KMS-11 (cell line): ENCODE results near the gene PCED1B.
"Not testable (repeated sequence)": the region's sequence is repeated elsewhere in the genome, so short reads cannot be mapped to it uniquely, and the experiment has no call there.

Experiments used
- H2AFZ ChIP-seq: fragments of 200-600 bp; sonication (generic); 2 replicates; pipeline ENCODE4 v1.6.1; 2016; ENCODE audit warnings: antibody characterized with exemption, mixed run types, low read depth
- H3K27ac ChIP-seq: fragments of 200-600 bp; sonication (generic); 2 replicates; pipeline ENCODE4 v1.6.1; 2016; ENCODE audit warnings: mild to moderate bottlenecking, mixed run types
- H3K27me3 ChIP-seq: fragments of 200-600 bp; sonication (generic); 2 replicates; pipeline ENCODE4 v1.6.1; 2017; ENCODE audit warnings: mild to moderate bottlenecking, low read depth, mixed run types, moderate library complexity; ENCODE audit not compliant: insufficient read depth
- H3K36me3 ChIP-seq: fragments of 200-600 bp; sonication (generic); 2 replicates; pipeline ENCODE4 v1.6.1; 2017; ENCODE audit warnings: mild to moderate bottlenecking, mixed run types; ENCODE audit not compliant: insufficient read depth
- H3K4me1 ChIP-seq: fragments of 200-600 bp; sonication (generic); 2 replicates; pipeline ENCODE4 v1.6.1; 2016; ENCODE audit warnings: mild to moderate bottlenecking, low read depth, mixed run types; ENCODE audit not compliant: poor library complexity, severe bottlenecking
- H3K4me2 ChIP-seq: fragments of 200-600 bp; sonication (generic); 2 replicates; pipeline ENCODE4 v1.7.0; 2016; ENCODE audit warnings: mild to moderate bottlenecking, mixed run types
- H3K4me3 ChIP-seq: fragments of 200-600 bp; sonication (generic); IDR thresholded peaks from 2 replicates; pipeline ENCODE4 v1.6.1; 2017; ENCODE audit warnings: low read depth, low read length, mixed read lengths; ENCODE audit not compliant: insufficient read depth
- H3K79me2 ChIP-seq: fragments of 200-600 bp; sonication (generic); 2 replicates; pipeline ENCODE4 v1.6.1; 2016; ENCODE audit warnings: low read depth, mixed run types; ENCODE audit not compliant: insufficient read depth
- H3K9ac ChIP-seq: fragments of 200-600 bp; sonication (generic); 2 replicates; pipeline ENCODE4 v1.6.1; 2016; ENCODE audit warnings: mild to moderate bottlenecking, mixed run types
- H4K20me1 ChIP-seq: fragments of 200-600 bp; sonication (generic); 2 replicates; pipeline ENCODE4 v1.6.1; 2016; ENCODE audit warnings: mild to moderate bottlenecking, mixed run types; ENCODE audit not compliant: insufficient read depth
- TF ChIP-seq, protein P1 (sequence below): fragments of 200-600 bp; sonication (generic); conservative IDR thresholded peaks from 2 replicates; pipeline ENCODE4 v1.6.1; 2017; ENCODE audit warnings: low read depth, mild to moderate bottlenecking, antibody characterized with exemption, low read length, moderate library complexity, mixed read lengths

Gene PCED1B

DNA sequence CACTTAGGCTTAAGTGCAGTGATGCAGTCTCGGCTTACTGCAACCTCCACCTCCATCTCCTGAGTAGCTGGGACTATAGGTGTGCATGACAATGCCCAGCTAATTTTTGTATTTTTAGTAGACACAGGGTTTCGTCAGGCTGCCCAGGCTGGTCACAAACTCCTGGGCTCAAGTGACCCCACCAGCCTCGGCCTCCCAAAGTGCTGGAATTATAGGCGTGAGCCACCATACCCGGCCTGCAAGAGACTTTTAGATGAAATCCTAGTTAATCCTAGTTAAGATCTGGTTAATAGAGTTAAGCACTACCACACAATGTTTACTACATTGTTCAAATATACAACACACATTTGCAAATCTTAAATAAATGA is 196.8 kb downstream of the PCED1B start:
- Histone ChIP-seq H2AFZ (no peak overlapping the region), H3K4me3 (no peak overlapping the region), H3K4me1 (peaks cover 14% of the 10 kb centered on the region), H3K27me3 (no peaks in the 10 kb centered on the region), H3K27ac (no peak overlapping the region), H3K9ac (no peak overlapping the region), H3K4me2 (no peak overlapping the region), H3K36me3 (no peaks in the 10 kb centered on the region), H3K79me2 (no peaks in the 10 kb centered on the region), H4K20me1 (no peaks in the 10 kb centered on the region)
- TF ChIP-seq, protein P1, sequence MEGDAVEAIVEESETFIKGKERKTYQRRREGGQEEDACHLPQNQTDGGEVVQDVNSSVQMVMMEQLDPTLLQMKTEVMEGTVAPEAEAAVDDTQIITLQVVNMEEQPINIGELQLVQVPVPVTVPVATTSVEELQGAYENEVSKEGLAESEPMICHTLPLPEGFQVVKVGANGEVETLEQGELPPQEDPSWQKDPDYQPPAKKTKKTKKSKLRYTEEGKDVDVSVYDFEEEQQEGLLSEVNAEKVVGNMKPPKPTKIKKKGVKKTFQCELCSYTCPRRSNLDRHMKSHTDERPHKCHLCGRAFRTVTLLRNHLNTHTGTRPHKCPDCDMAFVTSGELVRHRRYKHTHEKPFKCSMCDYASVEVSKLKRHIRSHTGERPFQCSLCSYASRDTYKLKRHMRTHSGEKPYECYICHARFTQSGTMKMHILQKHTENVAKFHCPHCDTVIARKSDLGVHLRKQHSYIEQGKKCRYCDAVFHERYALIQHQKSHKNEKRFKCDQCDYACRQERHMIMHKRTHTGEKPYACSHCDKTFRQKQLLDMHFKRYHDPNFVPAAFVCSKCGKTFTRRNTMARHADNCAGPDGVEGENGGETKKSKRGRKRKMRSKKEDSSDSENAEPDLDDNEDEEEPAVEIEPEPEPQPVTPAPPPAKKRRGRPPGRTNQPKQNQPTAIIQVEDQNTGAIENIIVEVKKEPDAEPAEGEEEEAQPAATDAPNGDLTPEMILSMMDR, result no peak

DNA sequence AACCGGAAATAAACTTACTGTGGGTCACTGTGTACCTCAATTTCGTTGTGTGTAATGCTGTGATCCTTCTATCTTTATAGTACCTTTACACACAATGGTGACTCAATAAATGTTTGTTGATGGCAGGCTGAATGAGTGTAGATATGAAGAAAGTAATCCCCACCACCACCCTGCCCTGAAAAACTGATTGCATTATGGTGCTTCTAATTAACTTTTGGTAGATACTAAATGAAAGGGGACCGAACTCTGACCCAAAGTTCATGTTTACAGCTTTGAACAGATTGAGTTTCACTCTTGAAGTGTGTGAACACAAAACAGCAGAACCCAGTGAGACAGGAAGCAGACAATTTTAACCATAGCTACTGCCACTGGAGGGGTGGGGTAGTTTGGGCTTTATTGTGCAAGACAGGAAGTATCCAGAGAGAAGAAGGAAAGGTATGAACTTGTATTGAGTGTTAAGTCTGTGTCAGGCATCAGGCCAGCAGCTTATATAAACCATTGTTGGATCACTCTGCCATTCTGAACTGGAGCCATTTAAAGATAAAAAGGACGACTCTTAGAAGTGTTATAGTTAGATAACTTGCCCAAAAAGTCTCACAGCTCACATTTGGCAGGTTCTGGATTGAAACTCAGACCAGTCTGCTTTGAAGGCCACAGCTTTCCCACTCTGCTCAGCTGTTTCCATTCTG is 197.3 kb downstream of the PCED1B start:
- TF ChIP-seq, protein P1, result no peak
- Histone ChIP-seq H3K79me2 (no peaks in the 10 kb centered on the region), H3K9ac (no peak overlapping the region), H3K27me3 (no peaks in the 10 kb centered on the region), H4K20me1 (no peaks in the 10 kb centered on the region), H3K36me3 (no peaks in the 10 kb centered on the region), H3K4me1 (peaks cover 10% of the 10 kb centered on the region), H3K27ac (no peak overlapping the region), H3K4me3 (no peak overlapping the region), H2AFZ (peak overlapping the region; percentile 27; the same call in 1 of the 2 replicates), H3K4me2 (peak overlapping the region; percentile 5; the same call in 1 of the 2 replicates)

DNA sequence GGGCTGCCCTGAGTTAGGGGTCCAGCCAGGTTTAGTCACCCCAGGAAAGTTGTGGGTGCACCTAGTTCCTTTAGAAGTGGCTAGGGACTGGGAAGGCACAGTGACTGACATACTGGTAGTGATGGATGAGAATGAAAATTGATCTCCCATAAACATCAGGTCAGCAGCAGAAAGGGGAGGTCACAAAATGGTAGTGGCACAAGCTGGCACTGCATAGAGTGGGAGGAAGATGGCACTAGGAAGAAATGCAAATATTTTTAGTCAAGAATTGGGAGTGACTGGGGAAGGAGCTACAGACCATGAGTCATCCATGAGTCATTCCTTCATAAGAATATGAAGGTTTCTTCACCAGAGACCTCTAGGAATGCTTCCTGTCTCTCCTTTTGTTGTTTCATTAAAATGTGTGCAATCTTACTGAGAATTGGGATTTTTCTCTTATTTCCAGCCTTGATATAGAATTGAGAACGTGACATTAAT is 198.6 kb downstream of the PCED1B start:
- H3K9ac ChIP-seq, result no peak overlapping the region
- H2AFZ ChIP-seq, result no peak overlapping the region
- TF ChIP-seq, protein P1, result no peak
- H3K79me2 ChIP-seq, result no peaks in the 10 kb centered on the region
- no peaks in the 10 kb centered on the region for H3K27me3 ChIP-seq
- no peak overlapping the region for H3K27ac ChIP-seq
- H3K36me3 ChIP-seq, result no peaks in the 10 kb centered on the region
- H4K20me1 ChIP-seq, result no peaks in the 10 kb centered on the region
- peaks cover 8% of the 10 kb centered on the region for H3K4me1 ChIP-seq
- no peak overlapping the region for H3K4me2 ChIP-seq
- no peak overlapping the region for H3K4me3 ChIP-seq

DNA sequence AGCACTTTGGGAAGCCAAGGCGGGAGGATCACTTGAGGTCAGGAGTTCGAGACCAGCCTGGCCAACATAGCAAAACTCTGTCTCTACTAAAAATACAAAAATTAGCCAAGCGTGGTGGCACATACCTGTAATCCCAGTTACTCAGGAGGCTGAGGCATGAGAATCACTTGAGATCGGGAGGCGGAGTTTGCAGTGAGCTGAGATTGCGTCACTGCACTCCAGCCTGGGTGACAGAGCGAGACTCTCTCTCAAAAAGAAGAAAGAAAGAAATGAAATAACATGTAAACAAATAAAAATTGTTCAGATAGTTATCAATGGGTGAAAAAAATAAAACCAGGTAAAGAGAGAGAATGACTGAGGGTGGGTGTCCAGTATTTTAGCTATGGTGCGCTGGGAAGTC is 200.3 kb downstream of the PCED1B start:
- not testable (repeated sequence) for H3K27me3 ChIP-seq, H3K27ac ChIP-seq, H3K9ac ChIP-seq, H3K79me2 ChIP-seq, H3K4me1 ChIP-seq, H4K20me1 ChIP-seq, H3K4me2 ChIP-seq, H3K4me3 ChIP-seq, H3K36me3 ChIP-seq, H2AFZ ChIP-seq

DNA sequence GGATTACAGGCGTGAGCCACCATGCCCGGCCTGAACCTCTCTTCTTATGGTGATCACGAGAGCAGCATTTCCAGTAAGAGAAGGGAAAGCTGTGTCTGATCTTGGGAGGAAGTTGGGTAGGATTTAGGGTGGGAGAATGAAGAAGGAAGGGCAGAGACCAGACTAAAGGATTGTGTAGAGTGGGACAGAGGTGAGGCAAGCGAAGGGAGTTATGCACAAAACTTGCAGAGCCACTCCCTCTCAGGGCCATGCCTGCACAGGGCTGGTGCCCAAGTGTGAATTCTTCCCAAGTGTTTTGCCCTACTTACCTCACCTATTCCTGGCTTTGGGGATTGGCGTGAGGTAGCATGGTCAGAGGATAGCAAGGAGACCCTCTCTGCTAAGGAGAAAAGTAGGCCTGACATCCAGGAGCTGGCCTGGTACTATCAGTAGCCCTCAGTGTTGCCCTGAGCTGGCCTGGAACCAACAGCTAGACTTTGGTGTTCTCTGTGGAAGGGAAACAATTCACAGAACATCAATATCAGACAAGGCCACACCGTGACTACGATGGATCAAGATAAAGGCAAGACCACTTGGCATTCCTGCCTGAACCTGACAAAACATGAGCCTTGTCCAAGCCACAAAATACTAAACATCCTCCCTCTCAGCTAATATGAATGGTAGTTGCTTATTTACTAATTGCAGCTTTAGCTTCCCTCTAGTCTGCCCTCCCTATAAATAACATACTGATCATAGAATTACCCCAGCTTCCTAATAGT is 201.3 kb downstream of the PCED1B start:
- no peak overlapping the region for H2AFZ ChIP-seq
- H3K79me2 ChIP-seq, result no peaks in the 10 kb centered on the region
- H3K4me1 ChIP-seq, result peaks cover 8% of the 10 kb centered on the region
- no peak overlapping the region for H3K4me3 ChIP-seq
- no peak overlapping the region for H3K4me2 ChIP-seq
- H3K9ac ChIP-seq, result no peak overlapping the region
- H3K27ac ChIP-seq, result no peak overlapping the region
- H3K27me3 ChIP-seq, result no peaks in the 10 kb centered on the region
- TF ChIP-seq, protein P1, result no peak
- H3K36me3 ChIP-seq, result no peaks in the 10 kb centered on the region
- no peaks in the 10 kb centered on the region for H4K20me1 ChIP-seq
